A673 (cell line): Measurements from ENCODE around the gene SLC44A1. TPM values are rescaled to one million over a fixed set of nuclear protein-coding genes. Genes with fewer than 3 reads are reported as not detected.

Experiments used
- BruUV-seq: library from RNA; stranded (reverse); fragments of 400-500 nt; replicated peaks from 2 replicates; lab custom pipeline; 2021; lab: Mats Ljungman, UMichigan
- CTCF ChIA-PET: fragments of 300-600 bp; sonication (Branson Sonifier 250); formaldehyde crosslinking; loops from one replicate; lab custom pipeline; 2022; ENCODE audit warnings: antibody characterized with exemption; lab: Charles Lee
- POLR2A ChIA-PET: fragments of 300-600 bp; sonication (Branson Sonifier 250); formaldehyde crosslinking; loops from one replicate; lab custom pipeline; 2022; ENCODE audit warnings: antibody characterized with exemption; ENCODE audit not compliant: low non-redundant PET; lab: Charles Lee
- DNase-seq: peaks from one replicate; pipeline ENCODE4 v3.0.0-alpha.2; 2015; ENCODE audit warnings: low spot score
- H3K27ac ChIP-seq: fragments of 200-600 bp; sonication (generic); 2 replicates; pipeline ENCODE4 v1.5.1; 2016; ENCODE audit warnings: mixed run types, low read depth, mild to moderate bottlenecking, mixed read lengths, antibody characterized with exemption, low read length; ENCODE audit not compliant: poor library complexity, severe bottlenecking
- H3K27me3 ChIP-seq: fragments of 200-600 bp; sonication (generic); replicated peaks from 2 replicates; pipeline ENCODE4 v1.6.1; 2017; ENCODE audit warnings: mixed run types, low read depth, mild to moderate bottlenecking, mixed read lengths, antibody characterized with exemption, low read length; ENCODE audit not compliant: insufficient read depth, poor library complexity
- H3K36me3 ChIP-seq: fragments of 200-600 bp; sonication (generic); 2 replicates; pipeline ENCODE4 v1.6.1; 2016; ENCODE audit warnings: mixed run types, mild to moderate bottlenecking, mixed read lengths, antibody characterized with exemption, low read length; ENCODE audit not compliant: insufficient read depth, poor library complexity, severe bottlenecking
- H3K4me1 ChIP-seq: fragments of 200-600 bp; sonication (generic); 2 replicates; pipeline ENCODE4 v1.6.1; 2017; ENCODE audit warnings: mixed run types, mild to moderate bottlenecking, mixed read lengths, antibody characterized with exemption, low read length; ENCODE audit not compliant: insufficient read depth, poor library complexity, severe bottlenecking
- H3K4me3 ChIP-seq: fragments of 200-600 bp; sonication (generic); 2 replicates; pipeline ENCODE4 v1.5.1; 2016; ENCODE audit warnings: low read depth, mixed run types, mild to moderate bottlenecking, mixed read lengths, low read length; ENCODE audit not compliant: poor library complexity, severe bottlenecking
- H3K9me3 ChIP-seq: fragments of 200-600 bp; sonication (generic); 2 replicates; pipeline ENCODE4 v1.6.1; 2016; ENCODE audit warnings: mixed run types, low read depth, mild to moderate bottlenecking, mixed read lengths, antibody characterized with exemption, low read length; ENCODE audit not compliant: poor library complexity, severe bottlenecking
- EZH2 ChIP-seq: fragments of 200-600 bp; sonication (generic); IDR thresholded peaks from 2 replicates; pipeline ENCODE4 v1.6.1; 2017; ENCODE audit warnings: borderline replicate concordance, low read depth, mild to moderate bottlenecking, mixed read lengths, antibody characterized with exemption, low read length; ENCODE audit not compliant: poor library complexity, severe bottlenecking
- intact Hi-C: fragments of 100-400 bp; cut with micrococcal nuclease; formaldehyde crosslinking; loops from one replicate; pipeline ENCODE4 v1.10.0; 2022; ENCODE audit not compliant: unreplicated experiment
- total RNA-seq: library from RNA; stranded (reverse); gene quantifications from 2 replicates; pipeline ENCODE4 v1.2.3, GENCODE V29; 2021
- TF ChIP-seq, protein P1 (sequence below): fragments of 300-800, 200-600 bp; sonication (generic); conservative IDR thresholded peaks from 2 replicates; pipeline ENCODE4 v1.5.1; 2017; ENCODE audit warnings: low read depth, mild to moderate bottlenecking, antibody characterized with exemption, low read length, moderate library complexity, mixed read lengths

The SLC44A1 gene
- total RNA-seq, 1 experiment from 2014 or later: 11.9 TPM

DNA sequence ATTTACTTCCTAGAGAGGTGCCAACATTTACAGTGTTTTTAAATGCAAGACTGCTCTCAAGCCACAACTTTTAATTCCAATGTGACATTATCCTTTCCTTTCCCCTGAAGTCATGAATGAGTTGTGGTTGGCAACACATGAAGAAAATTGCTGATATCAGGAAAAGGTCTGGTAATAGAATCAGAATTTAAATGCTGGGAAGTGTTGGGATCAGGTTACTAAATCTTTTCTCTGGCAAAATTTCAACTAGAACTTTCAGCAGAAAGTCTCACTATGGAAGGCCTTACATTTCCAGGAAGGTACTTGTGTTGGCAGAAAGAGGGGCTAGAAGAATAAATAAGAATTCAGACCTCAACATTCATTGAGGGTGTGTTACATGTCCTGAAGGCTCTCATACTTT is 10.6 kb upstream of the SLC44A1 start:
- no peak for TF ChIP-seq EZH2
- TF ChIP-seq, protein P1, sequence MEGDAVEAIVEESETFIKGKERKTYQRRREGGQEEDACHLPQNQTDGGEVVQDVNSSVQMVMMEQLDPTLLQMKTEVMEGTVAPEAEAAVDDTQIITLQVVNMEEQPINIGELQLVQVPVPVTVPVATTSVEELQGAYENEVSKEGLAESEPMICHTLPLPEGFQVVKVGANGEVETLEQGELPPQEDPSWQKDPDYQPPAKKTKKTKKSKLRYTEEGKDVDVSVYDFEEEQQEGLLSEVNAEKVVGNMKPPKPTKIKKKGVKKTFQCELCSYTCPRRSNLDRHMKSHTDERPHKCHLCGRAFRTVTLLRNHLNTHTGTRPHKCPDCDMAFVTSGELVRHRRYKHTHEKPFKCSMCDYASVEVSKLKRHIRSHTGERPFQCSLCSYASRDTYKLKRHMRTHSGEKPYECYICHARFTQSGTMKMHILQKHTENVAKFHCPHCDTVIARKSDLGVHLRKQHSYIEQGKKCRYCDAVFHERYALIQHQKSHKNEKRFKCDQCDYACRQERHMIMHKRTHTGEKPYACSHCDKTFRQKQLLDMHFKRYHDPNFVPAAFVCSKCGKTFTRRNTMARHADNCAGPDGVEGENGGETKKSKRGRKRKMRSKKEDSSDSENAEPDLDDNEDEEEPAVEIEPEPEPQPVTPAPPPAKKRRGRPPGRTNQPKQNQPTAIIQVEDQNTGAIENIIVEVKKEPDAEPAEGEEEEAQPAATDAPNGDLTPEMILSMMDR: no peak
- Histone ChIP-seq H3K9me3 (no peaks in the 10 kb centered on the region), H3K27ac (no peak overlapping the region), H3K4me3 (no peak overlapping the region), H3K27me3 (no peaks in the 10 kb centered on the region), H3K4me1 (peaks cover 8% of the 10 kb centered on the region), H3K36me3 (no peaks in the 10 kb centered on the region)
- intact Hi-C loops: no loop called here
- POLR2A ChIA-PET: no interaction called here
- CTCF ChIA-PET: no interaction called here
- DNase-seq: peak; percentile 85
- BruUV-seq: no TSS peak

DNA sequence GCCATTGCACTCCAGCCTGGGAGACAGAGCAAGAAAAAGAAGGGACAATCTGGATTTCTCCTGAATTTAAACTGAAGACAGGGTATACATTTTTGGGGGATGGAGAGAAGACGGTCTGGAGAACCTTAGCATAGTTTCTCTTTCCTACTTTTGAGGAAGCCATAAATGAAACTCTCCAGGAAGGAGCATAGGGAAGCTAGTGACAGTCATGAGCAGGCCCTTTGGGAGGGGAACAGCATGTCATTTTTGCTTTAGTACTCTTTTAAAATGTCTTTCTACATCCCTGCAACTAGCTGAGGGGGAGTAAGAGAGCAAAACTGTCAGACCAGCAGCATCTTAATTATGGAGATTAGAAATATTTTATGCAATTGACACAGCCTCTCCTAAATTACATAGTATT is 8.2 kb upstream of the SLC44A1 start:
- Histone ChIP-seq H3K9me3 (no peaks in the 10 kb centered on the region), H3K27ac (no peak overlapping the region), H3K4me1 (peaks cover 8% of the 10 kb centered on the region), H3K4me3 (no peak overlapping the region), H3K36me3 (no peaks in the 10 kb centered on the region), H3K27me3 (no peaks in the 10 kb centered on the region)
- no peak for DNase-seq
- no TSS peak for BruUV-seq
- TF ChIP-seq, protein P1: no peak
- TF ChIP-seq EZH2: no peak
- ChIA-PET CTCF (no interaction called here), POLR2A (no interaction called here)
- intact Hi-C loops: no loop called here

DNA sequence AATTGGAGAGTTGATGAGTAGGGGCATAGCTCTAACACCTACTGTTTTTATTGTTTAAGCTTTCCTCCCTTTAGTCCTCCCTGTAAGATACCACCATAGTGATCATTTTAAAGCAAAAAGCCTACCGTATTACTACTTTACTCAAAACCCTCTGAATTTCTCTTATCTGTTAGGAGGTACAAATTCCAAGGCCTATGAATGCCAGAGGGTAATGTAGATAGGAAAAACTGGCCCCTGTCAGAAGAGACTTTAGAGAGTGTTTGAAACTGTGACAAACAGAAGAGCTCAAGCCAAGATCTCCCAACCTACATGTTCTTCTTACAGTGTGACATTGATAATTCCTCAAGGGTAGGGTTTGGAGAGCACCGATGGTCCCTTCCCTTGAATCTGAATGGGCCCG is 7.2 kb upstream of the SLC44A1 start:
- intact Hi-C loops: no loop called here
- Histone ChIP-seq H3K4me1 (peaks cover 8% of the 10 kb centered on the region), H3K9me3 (no peaks in the 10 kb centered on the region), H3K27me3 (no peaks in the 10 kb centered on the region), H3K36me3 (no peaks in the 10 kb centered on the region), H3K4me3 (no peak overlapping the region), H3K27ac (no peak overlapping the region)
- DNase-seq: no peak
- TF ChIP-seq EZH2: no peak
- TF ChIP-seq, protein P1: no peak
- ChIA-PET POLR2A (no interaction called here), CTCF (no interaction called here)
- no TSS peak for BruUV-seq
